ENCODE measurements around the gene HTT.

Gene HTT

DNA sequence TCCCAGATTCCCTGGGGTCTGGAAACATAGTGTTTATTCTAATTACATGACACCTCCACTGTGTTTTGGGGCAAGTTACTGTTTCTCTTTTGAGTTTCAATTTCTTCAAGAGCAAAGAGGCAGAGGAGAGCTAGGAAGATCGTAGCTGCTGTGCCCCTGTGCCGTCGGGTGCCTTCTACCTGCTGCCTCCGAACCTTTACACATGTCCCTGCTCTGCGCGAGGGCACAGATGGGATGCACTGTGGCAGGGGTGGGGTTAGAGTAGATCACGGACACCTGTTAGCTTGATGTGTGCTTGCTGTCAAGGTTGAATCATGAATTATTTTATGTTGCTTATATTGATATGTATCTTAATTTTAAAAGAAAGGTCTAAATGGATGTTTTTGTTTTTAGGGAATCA is 103.4 kb downstream of the HTT start:
- DNase-seq = no peak

DNA sequence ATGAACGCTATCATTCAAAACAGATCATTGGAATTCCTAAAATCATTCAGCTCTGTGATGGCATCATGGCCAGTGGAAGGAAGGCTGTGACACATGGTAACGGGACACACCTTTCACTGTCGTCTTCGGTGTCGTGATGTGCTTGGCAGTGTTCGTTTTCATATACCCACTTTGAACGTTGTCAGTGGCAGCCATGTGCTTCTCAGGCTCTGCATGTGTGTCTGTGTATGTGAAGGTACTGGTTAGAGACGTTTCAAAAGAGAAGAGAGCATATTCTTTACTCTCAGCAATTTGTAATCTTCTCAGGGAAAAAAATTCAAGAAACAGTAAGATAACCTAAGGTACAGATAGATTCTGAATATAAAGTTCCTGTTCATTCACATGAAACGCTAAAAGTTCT is 103.9 kb downstream of the HTT start:
- no peak for DNase-seq

DNA sequence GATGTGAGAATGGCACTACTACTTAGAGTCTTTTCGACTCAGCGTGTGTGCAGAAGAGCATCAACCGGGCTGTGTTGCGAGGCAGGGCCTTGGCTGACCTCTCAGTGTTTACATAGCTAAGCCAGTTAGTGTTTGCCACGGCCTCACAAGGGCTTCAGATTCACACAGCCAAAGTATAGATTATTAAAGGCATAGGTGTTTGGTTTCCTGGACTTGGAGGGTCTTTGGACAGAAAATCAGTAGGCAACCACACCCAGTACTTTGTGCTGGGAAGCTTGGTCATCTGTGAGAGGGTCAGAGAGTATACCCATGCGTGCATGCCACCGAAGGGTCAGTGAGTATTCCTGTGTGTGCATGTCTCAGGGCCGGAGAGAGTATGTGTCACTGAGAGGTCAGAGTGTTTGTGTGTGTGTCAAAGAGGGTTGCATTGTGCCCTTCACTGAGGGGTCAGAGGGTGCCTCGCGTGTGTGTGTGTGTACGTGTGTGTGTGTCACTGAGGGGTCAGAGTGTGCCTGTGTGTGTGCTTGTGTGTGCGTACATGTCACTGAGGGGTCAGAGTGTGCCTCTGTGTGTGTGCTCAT is 104.7 kb downstream of the HTT start:
- DNase-seq = no peak

DNA sequence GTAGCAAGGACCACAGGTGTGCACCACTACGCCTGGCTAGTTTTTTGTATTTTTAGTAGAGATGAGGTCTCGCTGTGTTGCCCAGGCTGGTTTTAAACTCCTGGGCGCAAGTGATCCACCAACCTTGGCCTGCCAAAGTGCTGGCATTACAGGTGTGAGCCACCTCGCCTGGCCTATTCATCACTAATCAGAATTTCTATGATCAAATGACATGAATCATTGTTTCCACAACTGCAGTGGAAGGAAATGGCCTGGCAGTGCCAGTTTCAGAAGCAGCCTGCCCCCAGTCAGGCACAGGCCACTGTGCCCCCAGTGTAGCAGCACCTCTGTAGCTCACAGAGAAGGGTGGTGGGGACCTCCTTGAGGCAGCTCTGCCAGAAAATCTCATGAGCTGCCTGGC is 108.5 kb downstream of the HTT start:
- DNase-seq = no peak

DNA sequence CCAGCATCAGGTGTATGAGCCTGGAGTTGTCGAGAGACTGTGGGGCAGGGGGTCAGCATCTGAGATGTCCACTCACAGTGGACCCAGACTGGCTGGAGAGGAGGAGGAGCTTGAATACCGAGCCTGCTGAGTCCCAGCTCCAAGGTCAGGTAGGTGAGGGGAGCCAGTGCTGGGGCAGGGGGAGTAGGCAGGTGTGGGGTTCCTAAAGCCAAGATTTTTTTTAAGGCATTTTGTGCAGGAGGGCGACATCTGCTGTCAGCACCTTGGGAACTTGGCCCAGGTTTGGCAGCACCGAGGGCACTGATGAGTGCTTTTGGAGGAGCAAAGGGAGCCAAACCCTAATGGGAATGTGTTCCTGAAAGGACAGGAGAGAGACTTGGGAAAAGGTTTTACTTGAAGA is 110.2 kb downstream of the HTT start:
- no peak for DNase-seq

DNA sequence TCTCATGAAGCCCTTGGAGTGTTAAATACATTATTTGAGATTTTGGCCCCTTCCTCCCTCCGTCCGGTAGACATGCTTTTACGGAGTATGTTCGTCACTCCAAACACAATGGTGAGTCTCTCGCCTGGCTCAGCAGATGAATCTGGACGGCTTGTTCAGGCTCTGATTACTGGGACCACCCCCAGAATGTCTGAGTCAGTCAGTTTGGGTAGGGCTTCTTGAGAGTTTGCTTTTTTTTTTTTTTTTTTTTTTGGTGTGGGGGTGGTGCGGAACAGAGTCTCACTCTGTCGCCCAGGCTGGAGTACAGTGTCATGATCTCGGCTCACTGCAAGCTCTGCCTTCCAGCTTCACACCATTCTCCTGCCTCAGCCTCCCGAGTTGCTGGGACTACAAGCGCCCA is 112.1 kb downstream of the HTT start:
- no peak for DNase-seq

DNA sequence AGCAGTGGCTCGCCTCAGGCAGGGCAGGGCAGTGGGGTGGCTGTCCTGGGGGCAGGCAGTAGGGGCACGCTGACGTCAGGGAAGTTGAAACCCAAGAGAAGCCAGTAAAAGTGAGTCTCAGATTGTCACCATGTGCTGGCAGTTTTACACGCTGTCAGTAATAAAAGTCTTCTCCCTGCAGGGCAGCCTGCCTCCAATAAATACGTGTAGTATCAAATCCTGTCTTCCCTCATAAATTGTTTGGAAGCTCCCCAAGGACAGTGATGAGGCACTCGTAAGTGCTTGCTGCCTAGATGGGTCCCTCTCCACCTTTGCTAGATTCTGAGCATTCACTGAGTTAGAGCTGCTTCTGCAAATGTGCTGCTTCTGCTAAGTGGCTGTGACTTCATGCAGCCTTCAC is 113.6 kb downstream of the HTT start:
- no peak for DNase-seq

DNA sequence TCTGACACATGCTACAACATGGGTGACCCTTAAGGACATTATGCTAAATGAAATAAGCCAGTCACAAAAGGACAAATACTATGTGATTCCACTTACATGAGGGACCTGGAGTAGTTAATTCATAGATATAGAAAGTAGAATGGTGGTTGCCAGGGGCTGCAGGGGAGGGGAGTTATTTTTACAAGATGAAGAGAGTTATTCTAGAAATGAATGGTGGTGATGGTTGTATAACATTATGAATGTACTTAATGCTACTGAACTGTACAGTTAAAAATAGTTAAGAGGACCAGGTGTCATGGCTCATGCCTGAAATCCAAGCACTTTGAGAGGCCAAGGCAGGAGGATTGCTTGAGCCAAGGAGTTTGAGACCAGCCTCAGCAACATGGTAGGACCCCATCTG is 115.0 kb downstream of the HTT start:
- no peak for DNase-seq

DNA sequence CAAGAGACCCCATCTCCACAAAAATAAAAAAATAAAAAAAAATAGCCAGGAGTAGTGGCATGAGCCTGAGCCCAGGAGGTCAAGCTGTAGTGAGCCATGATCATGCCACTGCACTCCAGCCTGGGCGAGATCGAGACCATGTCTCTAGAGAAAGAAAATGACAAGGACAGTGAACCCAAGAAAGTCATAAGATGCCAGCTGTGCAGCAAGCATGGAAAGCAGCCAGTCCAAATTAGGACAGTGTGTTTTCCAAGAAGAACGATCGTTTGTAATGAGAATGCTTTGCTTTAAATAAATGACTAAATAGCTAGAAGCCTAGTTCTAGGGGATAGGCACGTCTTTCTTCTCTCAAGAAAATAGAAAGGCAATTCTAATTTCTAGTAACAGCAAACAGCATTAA is 116.1 kb downstream of the HTT start:
- DNase-seq = no peak

DNA sequence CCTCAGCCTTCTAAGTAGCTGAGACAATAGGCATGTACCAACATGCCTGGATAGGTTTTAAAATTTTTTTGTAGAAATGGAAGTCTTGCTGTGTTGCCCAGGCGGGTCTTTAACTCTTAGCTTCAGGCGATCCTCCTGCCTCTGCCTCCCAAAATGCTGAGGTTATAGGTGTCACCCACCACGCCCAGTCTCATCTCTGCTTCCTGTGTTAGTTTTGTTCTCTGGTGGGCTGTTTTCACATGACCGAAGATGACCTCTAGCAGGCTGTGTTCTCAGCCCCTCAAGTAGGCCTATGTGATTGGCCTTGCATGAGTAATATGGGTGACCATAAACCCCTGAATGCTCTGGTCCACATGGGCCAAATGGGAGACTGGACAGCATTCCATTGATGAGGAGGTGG is 117.7 kb downstream of the HTT start:
- no peak for DNase-seq

DNA sequence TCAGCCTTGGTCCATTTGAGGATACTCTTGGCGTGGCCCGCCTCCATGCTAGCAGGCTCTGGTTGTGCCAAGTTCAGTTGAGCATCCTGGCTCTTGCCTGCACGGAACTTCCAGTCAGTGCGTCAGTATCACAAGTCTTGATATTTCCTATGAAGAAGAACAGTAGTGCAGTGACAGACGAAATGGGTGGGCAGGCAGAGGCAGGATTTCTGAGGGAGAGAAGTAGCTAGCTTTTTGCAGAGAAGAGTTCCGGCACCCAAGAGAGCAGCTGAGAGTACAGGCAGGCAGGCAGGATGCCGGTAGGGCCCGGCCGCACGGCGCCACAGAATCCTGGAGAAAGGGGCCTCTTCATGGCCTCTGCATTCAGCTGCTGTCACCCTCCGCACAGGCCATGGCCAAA is 118.3 kb downstream of the HTT start:
- DNase-seq = no peak

DNA sequence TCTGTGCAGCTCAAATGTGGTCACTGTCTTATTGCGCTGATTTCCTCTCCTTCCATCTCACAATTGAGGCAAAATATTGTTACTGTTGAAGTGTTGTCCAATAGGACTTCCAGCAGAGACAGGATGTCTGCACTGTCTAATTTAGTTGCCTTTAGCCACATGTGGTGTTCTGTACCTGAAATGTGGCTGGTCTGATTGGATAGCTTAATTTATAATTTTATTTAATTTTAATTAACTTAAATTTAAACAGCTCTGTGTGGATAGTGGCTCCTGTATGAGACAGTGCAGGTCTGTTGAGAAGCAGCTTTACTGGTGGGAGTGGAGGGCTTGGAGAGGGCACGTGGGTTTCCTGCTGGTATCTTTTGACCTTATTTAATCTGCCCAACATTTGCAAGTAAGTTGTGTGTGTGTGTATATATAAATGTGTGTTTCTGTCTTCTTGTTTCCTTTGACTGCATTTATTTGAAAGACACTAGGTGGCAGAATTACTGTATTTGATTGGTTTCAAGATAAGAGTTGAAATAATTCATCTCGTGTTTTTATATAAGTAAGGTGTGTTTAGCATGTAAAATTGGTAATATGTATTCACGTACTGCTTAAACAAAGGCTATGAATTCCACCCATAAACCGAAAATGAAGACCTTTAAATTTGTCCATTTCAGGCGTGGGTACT is 119.2 kb downstream of the HTT start:
- no peak for DNase-seq

DNA sequence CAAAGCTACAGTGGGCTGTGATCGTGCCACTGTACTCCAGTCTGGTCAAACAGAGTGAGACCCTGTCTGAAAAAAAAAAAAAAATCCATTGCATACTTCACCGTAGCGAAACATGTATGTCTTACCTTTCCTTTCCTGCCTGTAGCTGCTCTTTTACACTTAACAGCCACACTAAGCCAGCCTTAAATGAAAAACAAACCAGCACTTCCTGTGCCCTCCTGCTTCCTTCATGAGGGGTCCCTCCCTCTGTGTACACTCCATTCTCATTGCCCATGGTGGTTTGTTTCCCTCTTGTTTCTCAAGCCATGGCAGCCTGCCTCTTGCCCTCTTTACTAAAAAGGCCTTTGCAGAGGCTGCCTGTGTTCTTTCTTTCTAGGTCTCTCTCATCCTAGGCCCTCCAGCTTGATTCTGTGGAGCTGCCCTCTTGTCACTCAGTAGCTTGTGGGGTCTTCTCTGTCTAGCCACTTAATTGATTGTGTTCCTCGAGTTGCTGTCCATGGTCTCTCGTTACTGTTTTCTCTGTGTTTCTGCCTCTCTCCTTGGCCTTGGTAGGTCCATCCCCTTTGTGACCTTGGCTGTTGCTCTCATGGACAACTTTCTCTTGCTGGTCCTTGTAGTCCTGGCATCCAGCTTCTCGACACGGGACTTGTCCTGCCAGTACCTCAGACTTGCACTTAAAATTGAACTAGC is 122.3 kb downstream of the HTT start:
- DNase-seq = no peak

DNA sequence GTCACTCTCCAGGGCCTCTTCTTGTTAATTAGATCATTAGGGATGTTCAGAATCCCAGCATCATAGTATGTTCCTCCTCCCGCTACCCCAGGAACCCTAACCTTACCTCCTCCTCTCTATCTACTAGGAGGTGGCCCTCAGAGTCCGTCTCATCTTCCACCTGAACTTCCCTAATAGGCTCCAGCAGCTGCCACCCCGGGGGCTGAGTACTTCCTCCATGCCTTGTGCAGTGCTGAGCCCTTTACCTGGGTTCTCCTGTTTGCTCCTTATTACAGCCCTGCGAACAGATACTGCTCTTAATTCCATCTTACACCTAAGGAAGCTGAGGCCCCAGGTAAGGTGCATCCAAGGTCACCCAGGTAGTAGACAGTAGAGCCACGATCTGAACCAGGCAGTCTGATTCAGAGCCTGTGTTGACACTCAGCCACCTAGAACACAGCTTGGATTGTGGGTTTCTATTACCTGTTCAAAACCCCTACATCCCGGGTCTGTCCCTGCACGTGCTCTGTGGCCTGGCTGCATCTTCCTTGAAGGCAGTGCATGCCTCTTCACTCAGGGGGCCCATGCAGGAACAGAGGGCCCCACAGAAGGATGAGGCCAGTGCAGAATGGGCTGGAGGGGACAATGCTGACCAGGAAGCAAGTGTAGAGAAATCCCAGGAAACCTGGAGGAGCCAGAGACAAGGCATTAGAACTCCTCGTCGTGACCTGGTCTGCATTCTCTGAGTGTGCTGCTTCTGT is 123.1 kb downstream of the HTT start:
- DNase-seq = no peak

DNA sequence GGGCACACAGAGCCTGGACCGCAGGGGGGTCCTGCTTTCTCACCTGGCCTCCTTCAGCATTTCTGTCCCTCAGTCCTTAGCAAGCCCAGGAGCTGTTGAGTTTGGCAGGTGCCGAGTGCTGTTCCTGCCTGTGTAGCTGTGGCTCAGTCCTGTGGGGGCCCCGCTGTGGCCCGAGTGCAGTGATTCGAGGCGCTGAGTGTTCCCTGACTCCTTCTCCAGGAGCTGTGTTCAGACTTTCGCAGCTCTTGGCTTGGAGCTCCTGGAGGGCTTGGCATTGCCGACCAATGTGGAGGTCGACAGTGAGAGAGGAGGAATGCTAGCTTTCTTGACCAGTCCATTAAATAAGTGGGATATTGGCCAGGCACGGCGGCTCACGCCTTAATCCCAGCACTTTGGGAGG is 124.4 kb downstream of the HTT start:
- DNase-seq = no peak

DNA sequence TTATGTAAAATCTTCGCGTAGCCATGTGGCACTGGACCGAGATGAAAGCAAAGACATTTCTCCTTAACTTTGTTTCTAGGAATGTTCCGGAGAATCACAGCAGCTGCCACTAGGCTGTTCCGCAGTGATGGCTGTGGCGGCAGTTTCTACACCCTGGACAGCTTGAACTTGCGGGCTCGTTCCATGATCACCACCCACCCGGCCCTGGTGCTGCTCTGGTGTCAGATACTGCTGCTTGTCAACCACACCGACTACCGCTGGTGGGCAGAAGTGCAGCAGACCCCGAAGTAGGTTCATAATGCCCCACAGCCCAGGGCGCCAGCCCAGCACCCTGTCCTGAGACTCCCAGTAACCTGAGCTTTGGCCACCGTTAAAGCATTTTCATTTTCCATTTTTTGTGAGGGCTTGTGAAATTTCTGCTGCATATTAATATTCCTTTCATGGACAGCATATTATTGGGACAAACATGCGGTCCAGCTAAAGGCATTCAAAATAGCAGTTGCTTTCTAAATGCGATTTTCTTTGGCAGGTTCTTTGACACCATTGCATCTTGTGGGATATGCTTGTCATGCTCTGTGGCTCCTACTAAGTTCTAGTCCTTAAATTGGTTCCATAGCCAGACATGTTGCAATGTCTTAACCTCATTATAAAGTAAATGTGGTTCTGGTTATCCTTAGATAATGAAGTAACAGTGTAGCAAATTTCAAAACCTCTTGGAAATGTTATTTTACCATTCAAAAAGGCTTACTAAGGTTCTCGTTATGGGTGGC is 125.4 kb downstream of the HTT start:
- no peak for DNase-seq

DNA sequence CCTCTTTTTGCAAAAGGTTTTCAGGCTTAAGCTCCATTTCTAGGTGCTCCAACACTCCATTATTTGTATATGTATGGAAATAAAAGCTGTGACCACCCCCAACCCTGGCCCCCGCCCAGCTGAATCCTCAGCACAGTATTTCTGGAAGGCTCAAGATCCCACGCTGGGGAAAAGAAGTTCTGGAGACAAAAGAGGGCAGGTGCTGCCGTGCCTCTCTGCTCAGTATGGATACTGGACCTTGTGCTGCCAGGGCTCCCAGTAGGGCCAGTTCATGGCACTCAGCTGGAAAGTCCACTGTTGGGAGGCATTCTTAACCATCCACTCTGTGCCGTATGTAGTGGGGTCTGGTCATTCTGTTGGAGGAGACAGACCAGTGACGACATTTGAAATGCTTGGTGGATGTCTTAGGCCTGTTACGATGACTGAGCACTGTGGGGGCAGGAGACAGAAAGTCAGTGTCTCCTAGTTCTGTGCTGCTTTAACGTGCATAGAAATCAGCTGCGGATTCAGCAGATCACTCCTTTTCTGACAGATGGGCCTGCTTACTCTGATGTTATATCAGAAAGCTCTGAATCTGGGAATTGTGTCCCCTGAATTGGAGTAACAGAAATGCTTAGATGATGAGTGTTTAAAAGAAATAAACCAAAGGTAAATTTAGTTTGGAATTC is 126.1 kb downstream of the HTT start:
- DNase-seq = no peak

DNA sequence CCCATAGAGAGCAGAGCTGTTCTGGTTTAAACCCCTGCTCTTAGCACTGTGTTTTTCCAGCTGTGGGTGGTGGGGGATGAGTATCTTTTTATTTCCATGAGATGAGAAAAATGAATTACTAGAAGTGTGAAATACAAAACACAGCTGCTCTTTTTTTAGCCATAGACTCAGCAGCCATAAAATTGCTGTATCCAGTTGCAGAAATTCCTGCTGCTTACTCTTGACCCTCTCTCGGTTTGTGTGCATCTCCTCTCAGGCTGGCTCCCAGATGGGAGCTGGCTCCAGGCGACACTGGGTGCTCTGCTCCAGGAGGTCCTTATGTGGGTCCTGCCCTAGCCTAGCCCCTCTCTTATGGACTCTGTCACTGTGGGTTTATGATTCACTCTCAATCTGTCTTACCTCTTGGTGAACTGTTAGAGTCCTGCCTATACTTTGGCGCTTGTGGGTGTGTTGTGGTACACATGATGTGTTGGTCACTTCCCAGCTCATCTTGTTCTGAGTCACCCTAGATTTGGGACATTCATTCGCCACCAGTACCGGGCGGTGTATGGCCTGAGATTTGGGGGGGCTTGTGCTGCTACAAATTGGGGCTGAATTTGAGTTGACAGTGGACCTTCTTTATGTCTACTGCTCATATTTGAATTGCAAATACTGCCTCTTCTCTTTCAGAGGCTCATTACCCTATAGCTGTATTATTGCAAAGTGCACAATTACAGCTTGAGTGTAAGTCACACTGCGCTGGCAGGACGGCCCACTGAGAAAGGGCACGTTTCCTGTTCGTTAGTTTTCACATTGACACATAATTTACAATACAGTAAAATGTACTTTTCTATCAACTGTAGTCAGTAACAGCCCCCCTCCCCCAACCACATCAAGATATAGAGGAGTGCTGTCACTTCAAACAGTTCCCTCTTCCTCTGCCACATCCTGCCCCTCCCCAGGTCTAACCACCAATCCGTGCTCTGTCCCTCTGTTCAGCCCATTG is 127.5 kb downstream of the HTT start:
- DNase-seq = peak in 1 of 2 donors; percentile 19

DNA sequence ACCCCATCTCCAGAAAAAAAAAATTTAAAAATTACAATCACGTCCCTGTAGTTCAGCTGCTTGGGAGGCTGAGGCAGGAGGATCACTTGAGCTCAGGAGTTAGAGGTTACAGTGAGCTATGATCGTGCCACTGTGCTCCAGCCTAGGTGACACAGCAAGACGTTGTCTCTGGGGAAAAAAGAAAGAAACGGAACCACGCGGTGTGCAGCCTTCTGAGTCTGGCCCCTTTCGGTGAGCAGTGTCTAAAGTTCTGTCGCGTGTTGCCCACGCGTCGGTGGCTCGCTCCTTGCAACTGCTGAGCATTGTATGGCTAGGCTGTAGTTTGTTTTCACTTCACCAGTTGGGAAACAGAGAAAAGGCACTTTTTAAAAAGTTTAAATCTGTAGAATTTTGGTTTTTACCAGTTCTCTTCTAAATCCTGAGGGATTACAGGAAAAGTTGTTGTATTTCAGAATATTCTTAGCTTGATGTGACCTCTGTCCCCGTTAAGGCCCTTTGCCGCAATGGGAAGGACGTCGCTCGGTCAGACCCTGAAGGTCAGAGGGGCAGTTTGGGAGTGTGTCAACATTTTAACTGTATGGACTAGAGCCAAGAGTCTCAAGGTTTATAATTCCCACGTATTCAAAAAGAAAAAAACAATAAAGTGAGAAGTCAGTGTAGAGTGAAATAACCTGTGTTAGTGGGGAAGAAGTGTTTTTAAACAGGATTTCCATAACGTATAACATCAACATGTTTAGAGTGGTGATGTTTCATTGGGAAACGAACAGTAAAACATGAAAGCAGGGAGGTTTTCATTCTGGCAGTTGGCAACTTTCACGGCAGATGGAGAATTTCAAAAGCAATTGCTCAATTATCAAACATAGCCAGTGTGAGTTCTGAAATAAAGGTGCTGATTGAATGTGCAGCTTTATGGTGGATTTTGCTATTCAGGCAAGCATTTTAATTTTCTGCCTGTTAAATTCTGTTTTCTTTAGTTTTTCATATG is 128.6 kb downstream of the HTT start:
- no peak for DNase-seq

DNA sequence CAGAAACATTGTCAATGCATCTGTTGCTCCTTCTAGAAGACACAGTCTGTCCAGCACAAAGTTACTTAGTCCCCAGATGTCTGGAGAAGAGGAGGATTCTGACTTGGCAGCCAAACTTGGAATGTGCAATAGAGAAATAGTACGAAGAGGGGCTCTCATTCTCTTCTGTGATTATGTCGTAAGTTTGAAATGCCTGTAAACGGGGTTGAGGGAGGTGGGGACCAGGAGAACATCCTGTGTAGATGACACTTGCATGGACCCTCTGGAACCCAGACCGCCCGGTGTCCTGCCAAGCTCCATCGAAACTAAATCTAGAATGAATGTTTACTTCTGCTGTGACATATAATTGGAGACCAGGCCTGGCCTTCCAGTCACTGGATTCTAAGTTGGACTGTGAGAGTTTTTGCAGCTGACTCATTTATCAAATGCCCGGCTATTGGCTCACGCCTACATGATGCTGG is 129.5 kb downstream of the HTT start:
- no peak for DNase-seq
